Testis (tissue), 3 donors: Measurements from ENCODE around the gene CAPN12. TPM values are rescaled to one million over a fixed set of nuclear protein-coding genes. Genes with fewer than 3 reads are reported as not detected.

Experiments
- DNase-seq: peaks from one replicate; pipeline ENCODE4 v3.0.0-alpha.2; 2019
- H3K27ac ChIP-seq, 2 donors: fragments of 200-600 bp; sonication (generic); one replicate each; pipeline ENCODE4 v1.5.1; 2019
- H3K27me3 ChIP-seq: fragments of 200-600 bp; sonication (generic); one replicate; pipeline ENCODE4 v1.5.1; 2019
- H3K36me3 ChIP-seq: fragments of 200-600 bp; sonication (generic); one replicate; pipeline ENCODE4 v1.5.1; 2017; ENCODE audit warnings: low read depth; ENCODE audit errors: missing control alignments
- H3K4me1 ChIP-seq: fragments of 200-600 bp; sonication (generic); one replicate; pipeline ENCODE4 v1.5.1; 2019
- H3K4me3 ChIP-seq, 2 donors: fragments of 200-600 bp; sonication (generic); one replicate each; pipeline ENCODE4 v1.5.1; 2017 to 2019
- H3K9me3 ChIP-seq: fragments of 200-600 bp; sonication (generic); one replicate; pipeline ENCODE4 v1.5.1; 2017
- POLR2A ChIP-seq: fragments of 450-650 bp; IDR thresholded peaks from one replicate; pipeline ENCODE4 v1.6.1; 2017; ENCODE audit warnings: antibody characterized with exemption, mild to moderate bottlenecking, moderate library complexity
- WGBS, 2 donors: methylation state at CpG; one replicate each; pipeline ENCODE4 v1.1.5; 2018; 5-methylcytosine and 5-hydroxymethylcytosine counted together
- intact Hi-C: fragments of 100-400 bp; cut with DNase I; formaldehyde crosslinking; loops from one replicate; pipeline ENCODE4 v1.15.1; 2023; ENCODE audit warnings: low total_unique reads
- polyA plus RNA-seq: library from polyadenylated mRNA; stranded (reverse); fragments of 350-450 nt; fragmentation: Illumina TruSeq; extraction: RNeasy Lipid Tissue Mini Kit (QIAGEN cat#74804); gene quantifications from one replicate; pipeline ENCODE4 v1.2.3, GENCODE V29; 2014; ENCODE audit warnings: low read depth, low replicate concordance; ENCODE audit not compliant: insufficient read depth
- total RNA-seq, 2 donors: library from RNA; depleted of rRNA; stranded (reverse); fragments of >200 nt; gene quantifications; one replicate each; pipeline ENCODE4 v1.2.3, GENCODE V29; 2016
- TF ChIP-seq, protein P1 (sequence below), 3 experiments: fragments of 450-650 bp in 2 of 3; fragments of 200-600 bp in 1 of 3; sonication (generic) in 1 of 3; IDR thresholded peaks; one replicate each; pipeline ENCODE4 v1.5.1; 2016 to 2019; ENCODE audit warnings: antibody characterized with exemption in 3 of 3, mild to moderate bottlenecking in 2 of 3, moderate library complexity in 1 of 3

The CAPN12 gene
- total and polyA plus RNA-seq, 3 donors from 2014 or later: 3.6 to 5.5 (median 4.6) TPM

DNA sequence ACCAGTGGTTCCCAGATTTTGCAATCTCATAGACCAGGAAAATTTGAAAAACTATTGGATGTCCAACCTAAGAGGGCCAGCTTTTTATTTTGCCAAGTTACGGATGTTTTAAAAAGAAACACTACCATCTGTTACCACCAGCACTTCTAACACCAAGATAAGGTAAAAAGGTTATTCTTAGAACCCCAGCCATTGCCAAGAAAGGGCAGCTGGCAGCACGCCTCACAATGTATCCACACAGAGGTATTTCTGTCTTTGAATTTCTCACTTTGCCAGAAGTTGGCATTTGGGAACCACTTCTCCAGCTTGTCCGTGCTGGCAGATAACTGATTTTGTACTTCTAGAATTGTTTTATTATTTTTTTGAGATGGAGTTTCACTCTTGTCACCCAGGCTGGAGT is 28.7 kb downstream of the CAPN12 start:
- Histone ChIP-seq H3K27ac (peak overlapping the region; percentile 6 to 21), H3K27me3 (no peaks in the 10 kb centered on the region), H3K36me3 (no peaks in the 10 kb centered on the region), H3K4me1 (peaks cover 46% of the 10 kb centered on the region), H3K4me3 (no peak overlapping the region), H3K9me3 (no peaks in the 10 kb centered on the region)
- TF ChIP-seq, protein P1, sequence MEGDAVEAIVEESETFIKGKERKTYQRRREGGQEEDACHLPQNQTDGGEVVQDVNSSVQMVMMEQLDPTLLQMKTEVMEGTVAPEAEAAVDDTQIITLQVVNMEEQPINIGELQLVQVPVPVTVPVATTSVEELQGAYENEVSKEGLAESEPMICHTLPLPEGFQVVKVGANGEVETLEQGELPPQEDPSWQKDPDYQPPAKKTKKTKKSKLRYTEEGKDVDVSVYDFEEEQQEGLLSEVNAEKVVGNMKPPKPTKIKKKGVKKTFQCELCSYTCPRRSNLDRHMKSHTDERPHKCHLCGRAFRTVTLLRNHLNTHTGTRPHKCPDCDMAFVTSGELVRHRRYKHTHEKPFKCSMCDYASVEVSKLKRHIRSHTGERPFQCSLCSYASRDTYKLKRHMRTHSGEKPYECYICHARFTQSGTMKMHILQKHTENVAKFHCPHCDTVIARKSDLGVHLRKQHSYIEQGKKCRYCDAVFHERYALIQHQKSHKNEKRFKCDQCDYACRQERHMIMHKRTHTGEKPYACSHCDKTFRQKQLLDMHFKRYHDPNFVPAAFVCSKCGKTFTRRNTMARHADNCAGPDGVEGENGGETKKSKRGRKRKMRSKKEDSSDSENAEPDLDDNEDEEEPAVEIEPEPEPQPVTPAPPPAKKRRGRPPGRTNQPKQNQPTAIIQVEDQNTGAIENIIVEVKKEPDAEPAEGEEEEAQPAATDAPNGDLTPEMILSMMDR (IDR thresholded peaks at IDR 0.05): no peak
- no peak for TF ChIP-seq POLR2A
- intact Hi-C loops: no loop called here
- DNase-seq: peak; percentile 69
- 64 to 80% methylated on average over 3 of the region's 3 CpGs for WGBS, 2 donors

DNA sequence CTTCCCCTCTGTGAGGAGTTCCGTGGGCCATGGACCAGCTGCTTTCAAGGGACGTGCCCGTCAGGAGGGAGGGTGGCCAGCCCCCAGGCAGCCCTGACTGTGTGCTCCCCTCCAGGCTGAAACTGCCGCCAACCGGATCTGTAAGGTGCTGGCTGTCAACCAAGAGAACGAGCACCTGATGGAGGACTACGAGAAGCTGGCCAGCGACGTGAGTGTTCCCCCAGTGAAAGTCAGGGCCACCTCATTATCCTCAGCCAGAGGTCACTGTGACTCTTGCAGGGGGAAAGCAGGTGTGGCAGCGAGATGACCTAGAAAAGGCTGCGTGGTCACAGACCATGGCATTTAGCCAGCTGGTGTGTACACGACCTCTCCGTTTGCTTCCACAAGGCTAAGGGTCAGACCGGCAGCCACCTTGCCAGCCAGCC is 29.9 kb downstream of the CAPN12 start:
- Histone ChIP-seq H3K9me3 (no peaks in the 10 kb centered on the region), H3K4me3 (no peak overlapping the region), H3K27ac (peak overlapping the region in 1 of 2 donors; percentile 50), H3K27me3 (no peaks in the 10 kb centered on the region), H3K36me3 (no peaks in the 10 kb centered on the region), H3K4me1 (peaks cover 38% of the 10 kb centered on the region)
- TF ChIP-seq POLR2A: no peak
- TF ChIP-seq, protein P1 (IDR thresholded peaks at IDR 0.05): no peak
- whole genome bisulfite sequencing, 2 donors: 69% methylated on average over 11 to 14 of the region's 14 CpGs
- intact Hi-C loops: no loop called here
- DNase-seq: no peak

DNA sequence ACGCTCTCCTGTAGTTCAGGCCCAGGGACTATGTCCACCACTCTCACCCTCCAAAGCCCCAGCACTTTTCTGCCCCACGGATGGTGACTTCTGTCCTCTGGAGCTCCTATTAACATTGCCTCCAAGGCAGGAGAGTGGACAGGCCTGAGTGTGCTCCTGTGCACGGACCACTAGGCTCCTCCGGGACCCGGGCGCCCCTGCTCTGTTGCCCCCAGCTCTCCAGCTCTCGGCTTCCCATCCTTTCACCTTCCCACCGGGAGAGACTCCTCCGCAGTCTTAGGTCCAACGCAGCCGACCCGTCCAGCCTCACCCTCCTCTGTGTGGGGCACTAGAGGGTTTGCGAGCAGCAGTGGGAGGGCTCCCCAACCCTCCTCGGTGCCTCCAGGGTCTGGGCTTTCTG is 30.4 kb downstream of the CAPN12 start:
- DNase-seq: no peak
- 78 to 86% methylated on average over 14 of the region's 14 CpGs for WGBS, 2 donors
- H3K4me1 ChIP-seq: peaks cover 37% of the 10 kb centered on the region

DNA sequence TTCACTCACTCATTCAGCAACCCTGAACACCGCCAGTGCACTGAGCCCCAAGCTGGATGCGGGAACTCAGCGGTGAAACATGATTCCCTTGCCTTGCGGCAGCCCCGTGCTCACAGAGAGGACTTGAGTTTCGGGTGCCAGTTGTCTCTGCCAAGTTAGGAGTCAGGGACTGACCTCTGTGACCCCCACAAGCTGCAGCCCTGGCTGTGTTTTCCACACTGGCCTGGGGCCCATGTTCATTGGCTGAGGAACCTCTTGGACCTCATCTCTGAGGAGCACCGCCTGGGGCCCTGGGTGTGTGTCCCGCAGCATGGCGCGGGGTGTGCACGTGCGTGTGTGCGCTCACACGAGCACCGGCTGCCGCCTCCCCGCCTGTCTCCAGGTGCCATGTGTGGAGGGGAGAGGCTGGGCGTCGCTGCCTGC is 31.0 kb downstream of the CAPN12 start:
- intact Hi-C loops: no loop called here
- no peak for TF ChIP-seq POLR2A
- TF ChIP-seq, protein P1 (IDR thresholded peaks at IDR 0.05): no peak
- WGBS, 2 donors: 59 to 66% methylated on average over 16 to 19 of the region's 19 CpGs
- Histone ChIP-seq H3K4me1 (peaks cover 35% of the 10 kb centered on the region), H3K9me3 (no peaks in the 10 kb centered on the region), H3K27ac (peak overlapping the region in 1 of 2 donors; percentile 9), H3K4me3 (no peak overlapping the region), H3K27me3 (no peaks in the 10 kb centered on the region), H3K36me3 (no peaks in the 10 kb centered on the region)
- DNase-seq: peak; percentile 84

More for the DNA sequence above, 30.4 kb downstream of the CAPN12 start:
- no peaks in the 10 kb centered on the region for H3K27me3 ChIP-seq
- TF ChIP-seq POLR2A: no peak
- H3K4me3 ChIP-seq: no peak overlapping the region
- intact Hi-C loops: no loop called here
- H3K27ac ChIP-seq: peak overlapping the region in 1 of 2 donors; percentile 5
- H3K9me3 ChIP-seq: no peaks in the 10 kb centered on the region
- H3K36me3 ChIP-seq: no peaks in the 10 kb centered on the region

DNA sequence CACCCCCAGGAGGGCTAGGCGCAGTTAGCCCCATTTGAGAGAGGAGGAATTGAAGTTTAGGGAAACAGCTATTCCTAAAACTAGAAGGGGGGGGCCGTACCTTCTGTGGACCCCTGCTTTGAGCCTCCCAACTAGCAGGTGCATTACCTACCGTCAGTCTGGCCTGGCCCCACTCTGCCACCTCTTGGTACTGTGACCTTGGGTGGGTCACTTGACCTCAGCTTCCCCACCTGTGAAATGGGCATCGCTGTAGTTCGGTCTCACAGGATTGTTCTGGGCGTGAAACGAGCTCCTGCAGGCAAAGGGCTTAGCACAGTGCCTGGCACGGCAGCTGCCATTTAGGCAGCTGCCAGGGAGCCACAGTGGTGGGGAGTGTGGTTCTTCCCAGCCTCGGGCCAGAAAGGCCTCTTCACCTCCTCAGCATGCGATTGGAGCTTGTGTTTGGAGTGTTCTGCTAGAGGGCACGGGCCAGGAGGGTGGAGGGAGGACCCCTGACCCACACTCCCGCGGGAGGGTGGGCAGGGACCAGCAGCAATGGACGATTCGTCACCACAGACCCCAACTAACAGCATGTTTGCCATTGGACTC is 32.0 kb downstream of the CAPN12 start:
- no peak overlapping the region for H3K4me3 ChIP-seq
- TF ChIP-seq, protein P1 (IDR thresholded peaks at IDR 0.05): no peak
- no peak for TF ChIP-seq POLR2A
- H3K27me3 ChIP-seq: no peaks in the 10 kb centered on the region
- H3K4me1 ChIP-seq: peaks cover 41% of the 10 kb centered on the region
- no peaks in the 10 kb centered on the region for H3K9me3 ChIP-seq
- H3K36me3 ChIP-seq: no peaks in the 10 kb centered on the region
- intact Hi-C loops: no loop called here
- H3K27ac ChIP-seq: peak overlapping the region; percentile 9 to 31
- no peak for DNase-seq
- 80 to 84% methylated on average over 13 to 15 of the region's 15 CpGs for WGBS, 2 donors
